GM21786 (cell line): ENCODE data around the gene ATP8B3.

Source experiments
- ATAC-seq: cut with Tn5 transposase; IDR thresholded peaks from one replicate; pipeline ENCODE4 v1.9.1; 2021; ENCODE audit not compliant: unreplicated experiment

The ATP8B3 gene

GRCh38 chr19:1850809-1851653 lies 39.0 kb upstream of the ATP8B3 start:
- no peak for ATAC-seq

DNA sequence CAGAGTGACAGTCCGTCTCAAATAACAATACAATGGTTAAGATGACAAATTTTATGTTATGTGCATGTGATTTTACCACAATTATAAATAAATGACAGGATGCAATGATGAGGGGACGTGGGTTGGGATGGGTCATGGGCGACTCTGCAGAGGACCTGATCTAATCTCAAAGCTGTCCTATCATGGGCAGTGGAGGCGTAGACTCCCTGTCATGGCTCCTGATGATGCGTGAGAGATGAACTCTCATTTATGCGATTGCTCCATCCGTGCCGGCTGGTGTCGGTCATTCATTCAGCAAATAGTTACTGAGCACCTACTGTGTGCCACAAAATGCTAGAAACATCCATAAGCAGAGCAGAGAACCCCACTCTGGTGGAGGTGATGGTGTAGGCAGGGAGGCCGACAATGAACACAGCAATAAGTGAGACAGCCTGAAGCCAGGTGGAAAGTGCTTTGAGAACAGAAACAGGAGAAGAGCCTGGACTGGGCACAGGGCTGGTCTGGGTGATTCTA lies 37.9 kb upstream of the ATP8B3 start:
- ATAC-seq: no peak

GRCh38 chr19:1849132-1849474 lies 37.0 kb upstream of the ATP8B3 start:
- no peak for ATAC-seq

DNA sequence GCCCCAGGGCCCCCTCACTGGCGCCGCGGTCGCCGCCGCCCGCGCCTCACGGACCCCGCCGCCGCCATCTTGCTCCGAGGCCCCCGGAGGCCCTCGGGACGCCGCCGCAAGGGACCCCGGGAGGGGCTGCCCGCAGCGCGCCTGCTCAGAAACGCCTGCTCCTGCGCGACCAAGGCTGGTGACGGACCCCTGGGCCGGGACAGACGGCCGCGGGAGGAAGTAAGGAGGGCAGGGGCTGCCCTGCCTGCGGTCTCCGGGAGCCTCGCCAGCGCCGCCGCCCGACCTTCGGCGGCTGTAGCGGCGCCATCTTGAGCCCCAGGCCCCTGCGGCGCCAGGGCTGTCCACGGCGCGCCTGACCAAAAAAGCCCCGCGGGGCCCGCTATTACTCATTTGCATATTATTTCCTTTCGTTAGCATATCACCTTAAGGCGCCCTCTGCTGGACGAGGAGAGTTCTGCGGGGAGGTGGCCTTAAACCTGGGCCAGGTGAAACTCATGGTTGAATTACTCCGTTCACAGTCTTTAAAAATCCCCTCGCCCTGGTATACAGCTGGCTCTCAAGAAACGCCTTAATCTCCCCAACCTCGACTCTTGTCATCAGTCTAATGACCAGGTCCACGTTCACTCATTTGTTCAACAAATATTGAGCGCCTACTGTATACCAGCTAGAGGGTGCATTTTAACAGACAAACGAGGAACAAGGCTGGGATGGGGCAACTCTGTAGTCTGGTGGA lies 36.5 kb upstream of the ATP8B3 start, which contains the start of gene REXO1:
REXO1 (minus strand) TSS at position 85 of the 733 bp plus-strand sequence. CDS start 125 bp downstream, outside the sequence.
- ATAC-seq: peak; percentile 71

GRCh38 chr19:1847684-1848398 lies 35.8 kb upstream of the ATP8B3 start:
- ATAC-seq: peak; percentile 21

DNA sequence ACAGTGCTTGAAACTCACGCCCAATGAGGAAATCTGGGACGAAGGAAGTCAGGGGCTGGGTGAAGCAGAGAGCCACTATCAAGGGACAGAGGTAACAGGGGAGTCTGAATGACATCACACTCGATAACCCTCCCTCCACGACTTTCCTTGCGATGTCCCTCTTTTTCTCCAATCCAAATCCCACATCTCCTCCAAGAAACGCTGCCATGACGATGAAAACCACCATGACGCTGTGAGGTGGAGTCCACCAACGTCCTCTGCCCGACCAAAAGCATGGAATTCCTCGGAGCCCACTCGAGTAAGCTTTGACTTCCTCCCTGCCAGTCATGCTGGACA lies 35.2 kb upstream of the ATP8B3 start:
- no peak for ATAC-seq

DNA sequence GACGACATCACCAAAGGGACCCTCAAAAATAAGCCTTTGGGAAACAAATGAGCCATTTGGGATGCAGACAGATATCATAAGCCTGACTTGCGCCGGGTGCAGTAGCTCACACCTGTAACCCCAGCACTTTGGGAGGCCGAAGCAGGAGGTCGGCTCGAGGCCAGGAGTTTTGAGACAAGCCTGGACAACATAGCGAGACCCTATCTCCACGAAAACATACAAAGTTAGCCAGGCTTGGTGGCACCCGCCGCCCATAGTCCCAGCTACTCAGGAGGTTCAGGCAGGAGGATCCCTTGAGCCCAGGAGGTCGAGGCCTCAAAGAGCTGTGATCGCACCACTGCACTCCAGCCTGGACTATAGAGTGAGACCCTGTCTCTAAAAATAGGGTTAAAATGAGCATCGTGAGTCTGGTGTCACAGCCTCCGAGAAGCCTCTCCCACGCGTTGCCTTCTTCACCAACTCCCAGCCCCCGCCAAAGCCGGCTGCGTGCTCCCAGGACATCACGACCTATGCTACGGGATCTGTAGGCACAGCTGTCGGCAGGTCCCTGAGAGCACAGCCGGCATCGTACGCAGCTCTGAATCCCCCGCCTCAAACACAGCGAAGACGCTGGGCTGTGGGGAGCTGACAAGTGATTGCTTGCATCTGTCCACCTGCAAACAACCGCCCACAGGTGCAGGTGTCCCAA lies 34.6 kb upstream of the ATP8B3 start:
- no peak for ATAC-seq

- no peak for ATAC-seq
Observed at GRCh38 chr19:1845642-1846041, 33.6 kb upstream of the ATP8B3 start.

GRCh38 chr19:1845125-1845515 lies 33.0 kb upstream of the ATP8B3 start:
- ATAC-seq: no peak

DNA sequence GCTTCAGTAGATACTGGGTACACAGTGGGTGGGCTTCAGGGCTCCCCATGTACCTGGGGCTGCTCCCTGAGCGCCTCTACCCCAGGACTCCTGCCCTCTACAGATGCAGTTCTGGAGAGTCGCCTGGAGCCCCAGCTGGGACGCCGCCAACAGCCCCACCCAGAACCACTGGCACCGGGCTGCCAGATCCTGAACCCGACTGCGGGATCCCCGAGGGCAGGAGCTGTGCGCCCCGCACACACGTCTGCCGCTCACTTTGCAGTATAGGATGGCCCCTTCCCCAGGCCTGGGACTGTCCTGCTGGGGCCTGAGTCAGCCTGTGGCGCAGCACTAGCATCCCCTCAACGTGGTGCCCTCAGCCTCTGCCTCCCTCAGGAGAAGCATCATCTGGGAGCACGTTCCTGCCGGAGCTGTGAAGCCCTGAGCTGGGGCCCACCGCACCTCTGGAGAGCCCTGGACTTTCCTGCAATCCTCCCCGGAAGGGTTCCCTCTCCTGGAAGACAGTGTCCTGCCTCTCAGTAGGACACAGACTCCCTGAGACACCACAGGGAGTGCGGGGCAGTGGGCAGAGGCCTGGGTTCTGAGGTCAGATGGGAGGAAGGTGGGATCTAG lies 32.5 kb upstream of the ATP8B3 start:
- no peak for ATAC-seq

DNA sequence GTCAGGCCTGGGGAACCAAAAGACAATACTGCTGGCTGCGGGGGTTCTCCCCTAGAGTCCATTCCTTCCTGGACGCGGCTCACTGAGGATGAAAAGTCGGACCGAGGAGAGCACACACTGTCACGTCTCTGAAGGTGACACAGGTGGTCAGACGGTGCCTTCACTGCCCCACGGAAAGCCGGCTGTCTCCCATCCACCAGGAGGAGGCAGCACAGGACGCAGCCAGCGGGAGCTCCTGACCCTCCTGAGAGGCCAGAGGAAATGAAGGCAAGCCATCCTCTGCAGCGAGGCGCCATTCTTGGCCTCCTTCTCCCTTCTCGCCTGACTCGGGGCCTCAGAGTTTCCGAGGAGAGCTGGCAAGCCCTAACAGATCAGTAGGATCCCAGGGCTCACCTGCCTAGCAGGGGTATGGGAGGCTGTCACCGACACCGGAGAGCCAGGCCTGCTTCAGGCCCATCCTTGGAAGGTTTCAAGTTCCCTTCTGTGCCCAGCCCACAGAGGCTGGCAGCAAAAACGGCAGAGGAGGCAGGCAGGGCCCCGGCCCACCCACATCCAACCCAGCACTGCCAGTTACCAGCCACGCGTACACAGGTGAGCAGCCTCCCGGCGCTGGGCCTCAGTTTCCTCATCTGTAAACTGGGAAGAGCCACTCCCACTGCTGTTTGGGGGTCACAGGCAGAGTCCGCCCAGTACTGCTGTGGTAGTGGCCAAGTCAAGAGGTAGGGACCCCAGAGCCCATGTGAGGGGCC lies 31.7 kb upstream of the ATP8B3 start:
- no peak for ATAC-seq

- no peak for ATAC-seq
Observed at GRCh38 chr19:1843116-1843515, 31.0 kb upstream of the ATP8B3 start.

DNA sequence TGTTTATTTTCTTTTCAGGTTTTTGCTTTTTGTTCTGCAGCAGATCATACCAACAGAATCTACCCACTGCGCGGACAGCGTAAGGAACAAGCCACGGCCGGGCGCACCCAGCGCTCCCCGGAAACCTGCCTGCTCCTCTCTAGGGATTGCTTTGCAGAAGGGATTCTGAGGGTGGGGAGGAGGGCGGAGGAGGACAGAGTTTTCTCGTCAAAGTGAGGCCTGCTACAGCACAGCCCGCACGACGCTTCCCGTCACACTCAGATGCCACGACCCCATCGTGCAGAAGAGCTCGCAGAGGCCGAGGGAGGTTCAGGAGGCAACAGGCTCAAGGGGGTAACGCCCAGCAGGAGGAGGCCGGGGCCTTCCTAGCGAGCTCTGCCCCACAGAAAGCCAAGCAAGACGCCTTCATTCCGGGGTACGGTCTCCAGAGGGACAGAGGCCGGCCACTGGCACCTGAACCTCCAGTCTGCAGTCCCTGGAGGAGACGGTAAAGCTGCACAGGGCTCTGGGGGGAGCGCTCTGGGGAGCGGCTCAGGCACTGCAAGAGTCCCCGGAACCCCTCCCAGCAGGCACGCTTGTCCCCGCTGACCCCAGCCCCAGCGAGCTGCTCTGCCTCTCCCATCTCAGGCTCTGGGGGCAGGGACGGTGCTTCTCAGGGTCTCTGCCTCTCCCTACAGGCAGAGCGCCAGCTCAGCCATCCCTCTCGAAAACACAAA lies 29.3 kb upstream of the ATP8B3 start:
- no peak for ATAC-seq

DNA sequence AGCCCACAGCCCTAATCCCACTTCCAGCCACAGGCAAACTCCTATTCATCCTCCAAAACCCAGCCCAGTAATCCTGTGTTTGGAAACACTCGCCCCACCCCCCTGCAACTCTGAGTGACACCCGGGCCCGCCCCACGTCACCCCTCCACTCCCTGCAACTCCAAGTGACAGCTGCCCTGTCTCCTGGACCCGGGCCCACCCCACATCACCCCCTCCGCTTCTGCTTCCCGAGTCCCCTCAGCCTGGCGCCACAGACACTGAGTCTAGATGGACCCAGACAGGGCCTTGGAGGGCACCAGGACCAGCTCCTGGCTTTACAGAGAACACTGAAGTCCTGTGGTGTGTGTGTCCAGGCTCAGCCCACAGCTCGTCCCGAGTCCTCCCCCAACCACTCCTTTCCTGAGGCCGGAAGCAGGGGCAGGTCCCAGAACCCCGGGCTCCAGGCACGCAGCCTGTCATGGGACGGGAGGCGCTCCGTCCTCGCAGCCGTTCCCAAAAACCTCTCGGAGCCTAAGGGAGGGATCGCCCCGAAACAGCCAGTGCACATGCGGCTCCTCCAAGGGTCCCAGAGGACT lies 28.6 kb upstream of the ATP8B3 start:
- ATAC-seq: no peak

GRCh38 chr19:1839658-1840540 lies 27.8 kb upstream of the ATP8B3 start:
- no peak for ATAC-seq

DNA sequence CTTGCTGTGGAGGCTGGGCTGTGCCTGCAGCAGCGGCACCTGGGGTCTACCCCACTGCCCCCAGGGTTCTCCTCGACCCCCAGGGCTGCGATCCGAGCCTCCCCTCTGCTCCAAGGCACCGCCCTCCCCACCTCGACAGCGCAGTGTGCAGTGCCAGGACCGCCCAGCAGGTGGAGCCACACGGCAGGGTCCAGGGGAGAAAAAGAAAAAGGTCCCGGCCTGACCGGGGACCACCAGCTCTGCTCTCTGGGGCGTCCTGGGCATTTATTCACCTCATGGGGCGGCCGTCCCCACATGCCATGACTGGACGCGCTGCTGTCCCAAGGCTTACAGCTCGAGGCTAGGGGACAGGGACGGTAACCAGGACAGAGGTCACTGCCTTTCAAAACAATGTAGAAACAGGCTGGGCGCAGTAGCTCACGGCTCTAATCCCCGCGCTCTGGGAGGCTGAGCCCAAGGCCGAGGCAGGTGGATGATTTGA lies 25.6 kb upstream of the ATP8B3 start:
- ATAC-seq: no peak

GRCh38 chr19:1837222-1837565 lies 25.1 kb upstream of the ATP8B3 start:
- no peak for ATAC-seq
